ENCODE data around the gene ASB10.

DNA sequence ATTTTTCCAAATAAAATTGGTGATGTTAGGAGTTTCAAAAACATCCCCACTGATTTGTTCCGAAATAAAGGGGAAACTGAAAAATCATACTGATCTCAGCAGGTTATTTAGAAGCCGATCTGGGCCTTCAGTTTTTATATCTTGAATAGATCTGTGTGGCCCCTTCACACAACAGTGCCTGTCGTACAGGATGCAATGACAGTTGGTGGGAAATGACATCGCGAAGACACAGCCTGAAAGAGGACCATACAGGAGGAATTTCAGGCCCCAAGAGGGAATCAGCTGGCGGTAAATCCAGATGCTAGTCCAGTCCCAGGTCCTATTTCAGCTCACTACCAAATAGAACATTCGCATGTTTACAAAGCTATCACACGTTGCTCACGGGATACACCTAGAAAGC, 20.3 kb upstream of the ASB10 start:
- TF ChIP-seq, protein P1, sequence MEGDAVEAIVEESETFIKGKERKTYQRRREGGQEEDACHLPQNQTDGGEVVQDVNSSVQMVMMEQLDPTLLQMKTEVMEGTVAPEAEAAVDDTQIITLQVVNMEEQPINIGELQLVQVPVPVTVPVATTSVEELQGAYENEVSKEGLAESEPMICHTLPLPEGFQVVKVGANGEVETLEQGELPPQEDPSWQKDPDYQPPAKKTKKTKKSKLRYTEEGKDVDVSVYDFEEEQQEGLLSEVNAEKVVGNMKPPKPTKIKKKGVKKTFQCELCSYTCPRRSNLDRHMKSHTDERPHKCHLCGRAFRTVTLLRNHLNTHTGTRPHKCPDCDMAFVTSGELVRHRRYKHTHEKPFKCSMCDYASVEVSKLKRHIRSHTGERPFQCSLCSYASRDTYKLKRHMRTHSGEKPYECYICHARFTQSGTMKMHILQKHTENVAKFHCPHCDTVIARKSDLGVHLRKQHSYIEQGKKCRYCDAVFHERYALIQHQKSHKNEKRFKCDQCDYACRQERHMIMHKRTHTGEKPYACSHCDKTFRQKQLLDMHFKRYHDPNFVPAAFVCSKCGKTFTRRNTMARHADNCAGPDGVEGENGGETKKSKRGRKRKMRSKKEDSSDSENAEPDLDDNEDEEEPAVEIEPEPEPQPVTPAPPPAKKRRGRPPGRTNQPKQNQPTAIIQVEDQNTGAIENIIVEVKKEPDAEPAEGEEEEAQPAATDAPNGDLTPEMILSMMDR (IDR thresholded peaks at IDR 0.05; ENCODE audit: low read depth, low read length, missing input control): no peak
- TF ChIP-seq, protein P2, sequence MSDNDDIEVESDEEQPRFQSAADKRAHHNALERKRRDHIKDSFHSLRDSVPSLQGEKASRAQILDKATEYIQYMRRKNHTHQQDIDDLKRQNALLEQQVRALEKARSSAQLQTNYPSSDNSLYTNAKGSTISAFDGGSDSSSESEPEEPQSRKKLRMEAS (IDR thresholded peaks at IDR 0.05): no peak
- TF ChIP-seq YY1 (IDR thresholded peaks at IDR 0.05): no peak
- TF ChIP-seq RXRA (IDR thresholded peaks at IDR 0.05): no peak
- TF ChIP-seq, protein P3, sequence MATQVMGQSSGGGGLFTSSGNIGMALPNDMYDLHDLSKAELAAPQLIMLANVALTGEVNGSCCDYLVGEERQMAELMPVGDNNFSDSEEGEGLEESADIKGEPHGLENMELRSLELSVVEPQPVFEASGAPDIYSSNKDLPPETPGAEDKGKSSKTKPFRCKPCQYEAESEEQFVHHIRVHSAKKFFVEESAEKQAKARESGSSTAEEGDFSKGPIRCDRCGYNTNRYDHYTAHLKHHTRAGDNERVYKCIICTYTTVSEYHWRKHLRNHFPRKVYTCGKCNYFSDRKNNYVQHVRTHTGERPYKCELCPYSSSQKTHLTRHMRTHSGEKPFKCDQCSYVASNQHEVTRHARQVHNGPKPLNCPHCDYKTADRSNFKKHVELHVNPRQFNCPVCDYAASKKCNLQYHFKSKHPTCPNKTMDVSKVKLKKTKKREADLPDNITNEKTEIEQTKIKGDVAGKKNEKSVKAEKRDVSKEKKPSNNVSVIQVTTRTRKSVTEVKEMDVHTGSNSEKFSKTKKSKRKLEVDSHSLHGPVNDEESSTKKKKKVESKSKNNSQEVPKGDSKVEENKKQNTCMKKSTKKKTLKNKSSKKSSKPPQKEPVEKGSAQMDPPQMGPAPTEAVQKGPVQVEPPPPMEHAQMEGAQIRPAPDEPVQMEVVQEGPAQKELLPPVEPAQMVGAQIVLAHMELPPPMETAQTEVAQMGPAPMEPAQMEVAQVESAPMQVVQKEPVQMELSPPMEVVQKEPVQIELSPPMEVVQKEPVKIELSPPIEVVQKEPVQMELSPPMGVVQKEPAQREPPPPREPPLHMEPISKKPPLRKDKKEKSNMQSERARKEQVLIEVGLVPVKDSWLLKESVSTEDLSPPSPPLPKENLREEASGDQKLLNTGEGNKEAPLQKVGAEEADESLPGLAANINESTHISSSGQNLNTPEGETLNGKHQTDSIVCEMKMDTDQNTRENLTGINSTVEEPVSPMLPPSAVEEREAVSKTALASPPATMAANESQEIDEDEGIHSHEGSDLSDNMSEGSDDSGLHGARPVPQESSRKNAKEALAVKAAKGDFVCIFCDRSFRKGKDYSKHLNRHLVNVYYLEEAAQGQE (IDR thresholded peaks at IDR 0.05): no peak

Data from liver (tissue), 3 donors.